Measurements from ENCODE around the gene SPACA7.

The SPACA7 gene

DNA sequence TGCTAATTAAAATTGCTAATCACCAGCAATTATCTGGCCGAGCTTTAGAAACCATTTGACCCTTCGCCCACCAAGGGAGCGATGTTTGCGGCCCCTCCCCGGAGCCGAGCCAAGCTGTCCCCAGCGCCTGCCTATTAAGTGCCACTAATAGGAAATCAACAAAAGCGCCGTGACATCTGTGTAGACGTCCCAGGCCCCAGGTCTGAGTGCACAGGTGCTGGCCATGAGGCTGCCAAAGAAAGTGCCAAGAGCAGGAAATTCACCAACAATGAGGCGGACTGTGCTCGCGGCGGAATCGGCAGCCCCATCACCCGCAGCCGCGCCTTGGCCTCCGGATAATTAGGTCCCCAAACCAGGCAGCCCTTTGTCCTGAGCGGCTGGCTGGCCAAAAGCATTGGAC, 44.5 kb upstream of the SPACA7 start:
- no peak for DNase-seq (ENCODE audit: low read depth)
- H3K4me3 ChIP-seq (ENCODE audit: low read depth, low read length) = no peak overlapping the region
- TF ChIP-seq CTCF (IDR thresholded peaks at IDR 0.05; ENCODE audit: control insufficient read depth, extremely low read depth, insufficient read depth) = no peak

DNA sequence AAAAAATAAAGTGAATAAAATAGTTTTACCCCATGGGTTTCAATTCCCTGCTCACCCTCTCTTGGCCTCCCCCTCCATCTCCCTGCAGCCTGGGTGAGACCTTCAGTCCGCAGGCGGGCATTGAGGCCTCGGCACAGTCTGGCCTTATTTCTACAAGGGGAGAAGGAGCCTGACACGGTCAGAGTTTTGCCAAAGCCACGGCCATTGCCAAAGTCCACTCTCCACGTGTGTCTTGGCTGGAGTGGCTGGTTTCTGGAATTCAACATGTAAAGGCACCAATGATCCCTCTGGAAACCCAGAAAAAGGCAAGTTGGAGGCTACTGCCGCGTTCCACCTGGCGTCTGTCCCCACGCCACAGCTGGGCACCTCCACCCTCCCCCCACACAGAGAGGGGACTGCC, 43.4 kb upstream of the SPACA7 start:
- no peak for TF ChIP-seq CTCF (IDR thresholded peaks at IDR 0.05; ENCODE audit: control insufficient read depth, extremely low read depth, insufficient read depth)
- H3K4me3 ChIP-seq (ENCODE audit: low read depth, low read length) = no peak overlapping the region
- no peak for DNase-seq (ENCODE audit: low read depth)

DNA sequence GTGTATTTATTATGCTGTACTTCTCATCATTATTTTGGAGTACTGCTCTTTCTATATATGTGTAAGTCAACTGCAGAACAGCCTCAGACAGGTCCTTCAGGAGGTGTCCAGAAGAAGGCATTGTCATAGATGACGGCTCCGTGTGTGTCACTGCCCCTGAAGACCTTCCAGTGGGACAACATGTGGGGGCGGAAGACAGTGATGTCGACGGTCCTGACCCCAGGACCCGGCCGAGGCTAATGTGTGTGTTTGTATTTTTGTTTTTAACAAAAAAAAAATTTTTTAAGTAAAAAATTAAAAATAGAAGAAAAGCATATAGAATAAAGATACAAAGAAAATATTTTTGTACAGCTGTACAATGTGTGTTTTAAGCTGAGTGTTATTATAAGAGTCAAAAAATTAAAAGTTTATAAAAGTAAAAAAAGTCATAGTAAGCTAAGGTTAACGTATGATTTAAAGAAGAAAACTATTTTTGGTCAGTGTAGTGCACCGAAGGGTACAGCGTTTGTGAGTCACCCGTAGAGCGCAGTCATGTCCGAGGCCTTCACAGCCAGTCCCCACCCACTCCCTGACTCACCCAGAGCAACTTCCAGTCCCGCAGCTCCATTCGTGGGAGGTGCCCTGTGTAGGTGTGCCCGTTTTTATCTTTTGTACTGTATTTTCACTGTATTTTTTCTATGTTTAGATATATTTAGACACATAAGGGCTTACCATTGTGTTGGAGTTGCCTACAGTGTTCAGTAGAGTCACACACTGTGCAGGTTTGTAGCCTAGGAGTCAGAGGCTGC, 42.2 kb upstream of the SPACA7 start:
- TF ChIP-seq CTCF (IDR thresholded peaks at IDR 0.05; ENCODE audit: control insufficient read depth, extremely low read depth, insufficient read depth) = no peak
- H3K4me3 ChIP-seq (ENCODE audit: low read depth, low read length) = no peak overlapping the region
- DNase-seq (ENCODE audit: low read depth) = no peak

GRCh38 chr13:112335135-112335534, 41.0 kb upstream of the SPACA7 start:
- no peak overlapping the region for H3K4me3 ChIP-seq (ENCODE audit: low read depth, low read length)
- DNase-seq (ENCODE audit: low read depth) = no peak
- no peak for TF ChIP-seq CTCF (IDR thresholded peaks at IDR 0.05; ENCODE audit: control insufficient read depth, extremely low read depth, insufficient read depth)

- TF ChIP-seq CTCF (IDR thresholded peaks at IDR 0.05; ENCODE audit: control insufficient read depth, extremely low read depth, insufficient read depth) = no peak
These were observed 34.7 kb upstream of the SPACA7 start for GRCh38 chr13:112341446-112341845.

DNA sequence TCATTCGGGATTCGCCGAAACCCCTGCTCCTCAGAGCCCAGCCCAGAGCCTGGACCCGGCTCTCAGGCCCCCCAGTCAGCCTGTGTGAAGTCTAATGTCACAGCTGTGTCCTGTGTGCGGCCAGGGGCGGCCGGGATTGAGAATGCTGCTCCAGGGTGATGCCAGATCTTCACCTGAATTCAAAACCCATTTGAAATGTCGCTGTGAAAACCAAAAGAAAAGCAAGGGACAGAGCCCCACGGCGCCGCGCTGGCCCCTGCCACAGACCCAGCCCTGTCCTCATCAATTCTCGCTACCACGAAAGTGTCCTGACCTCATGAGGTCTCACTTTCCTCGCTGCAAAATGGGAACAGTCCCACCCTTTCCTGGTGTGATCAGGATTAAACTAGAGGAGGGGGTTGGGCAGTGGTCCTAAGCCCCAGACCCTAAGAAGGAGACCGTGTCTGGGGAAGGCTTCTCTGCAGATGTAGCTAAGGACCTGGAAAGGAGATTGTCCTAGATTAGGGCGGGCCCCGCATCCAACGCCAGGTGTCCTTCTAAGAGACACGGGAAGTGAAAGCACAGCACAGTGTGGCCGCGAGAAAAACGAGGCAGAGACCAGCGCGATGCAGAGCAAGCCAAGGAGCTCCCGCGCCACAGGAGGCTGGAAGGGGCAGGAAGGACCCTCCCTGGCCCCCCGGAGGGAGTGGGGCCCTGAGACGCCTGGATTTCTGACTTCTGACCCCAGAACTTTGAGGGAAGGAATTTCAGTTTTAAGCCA, 34.0 kb upstream of the SPACA7 start:
- no peak for DNase-seq (ENCODE audit: low read depth)
- peak; percentile 34; the same call in 1 of the 2 replicates for TF ChIP-seq CTCF (IDR thresholded peaks at IDR 0.05; ENCODE audit: control insufficient read depth, extremely low read depth, insufficient read depth)
- peak overlapping the region; percentile 45 for H3K4me3 ChIP-seq (ENCODE audit: low read depth, low read length)

More at GRCh38 chr13:112341446-112341845, 34.7 kb upstream of the SPACA7 start:
- no peak for DNase-seq (ENCODE audit: low read depth)
- H3K4me3 ChIP-seq (ENCODE audit: low read depth, low read length) = no peak overlapping the region

All from LNCaP clone FGC (cell line).